Kidney tubule cell (primary cell): ENCODE results near the gene CRYZ.
"Not testable (repeated sequence)": the region's sequence is repeated elsewhere in the genome, so short reads cannot be mapped to it uniquely, and the experiment has no call there.

Experiments used
- DNase-seq: peaks from one replicate; pipeline ENCODE4 v3.0.0-alpha.2; 2018; ENCODE audit warnings: low spot score

The CRYZ gene, protein sequence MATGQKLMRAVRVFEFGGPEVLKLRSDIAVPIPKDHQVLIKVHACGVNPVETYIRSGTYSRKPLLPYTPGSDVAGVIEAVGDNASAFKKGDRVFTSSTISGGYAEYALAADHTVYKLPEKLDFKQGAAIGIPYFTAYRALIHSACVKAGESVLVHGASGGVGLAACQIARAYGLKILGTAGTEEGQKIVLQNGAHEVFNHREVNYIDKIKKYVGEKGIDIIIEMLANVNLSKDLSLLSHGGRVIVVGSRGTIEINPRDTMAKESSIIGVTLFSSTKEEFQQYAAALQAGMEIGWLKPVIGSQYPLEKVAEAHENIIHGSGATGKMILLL

DNA sequence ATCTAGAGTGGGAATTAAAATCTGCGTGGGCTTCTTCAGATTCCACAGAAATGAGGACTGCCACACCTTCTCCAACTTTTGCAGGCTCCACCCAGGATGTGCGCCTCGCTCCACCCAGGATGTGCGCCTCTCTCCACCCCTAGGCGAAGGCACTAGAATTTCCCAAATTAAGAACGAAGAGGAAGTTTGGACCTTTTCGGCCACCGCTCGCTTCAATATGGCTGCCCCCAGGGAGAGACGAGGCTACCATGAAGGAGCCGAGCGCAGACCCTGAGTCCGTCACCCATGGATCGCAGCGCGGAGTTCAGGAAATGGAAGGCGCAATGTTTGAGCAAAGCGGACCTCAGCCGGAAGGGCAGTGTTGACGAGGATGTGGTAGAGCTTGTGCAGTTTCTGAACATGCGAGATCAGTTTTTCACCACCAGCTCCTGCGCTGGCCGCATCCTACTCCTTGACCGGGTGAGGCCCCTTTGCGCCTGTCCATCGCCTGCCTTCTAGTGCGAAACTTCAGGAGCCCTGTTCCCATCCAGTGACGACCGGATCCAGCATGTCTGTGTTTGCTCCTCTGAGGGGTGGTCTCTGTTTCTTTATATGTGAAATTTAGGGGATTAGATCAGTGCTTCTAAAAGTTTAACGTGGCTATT, at the start of gene CRYZ, which contains the start of gene TYW3:
Gene CRYZ (minus strand): TSS at position 91 of the 644 bp plus-strand sequence. CDS start 8,229 bp downstream, outside the sequence.
Gene TYW3 (plus strand): TSS at position 193 of the 644 bp plus-strand sequence. CDS start 93 bp downstream, at position 286.
- DNase-seq, result peak; percentile 96

DNA sequence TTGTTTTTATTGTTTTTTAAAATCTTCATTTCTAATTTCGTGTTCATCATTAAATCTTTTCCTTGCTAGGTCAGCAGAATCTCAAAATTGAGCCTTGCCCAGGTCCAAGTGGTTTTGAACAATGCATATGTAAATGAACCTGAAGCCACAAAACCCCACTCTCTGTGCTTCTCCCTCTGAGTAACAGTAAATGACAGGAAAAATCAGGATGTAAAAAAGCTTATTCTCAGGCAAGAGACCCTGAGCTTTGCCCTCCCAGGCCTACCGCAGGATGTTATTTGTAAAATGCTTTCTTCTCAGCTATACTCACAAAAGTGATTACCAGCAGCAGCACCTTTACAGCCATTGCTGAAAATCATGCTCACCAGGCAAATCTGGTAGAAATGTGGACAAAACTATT, 47.7 kb upstream of the CRYZ start:
- DNase-seq, result no peak

DNA sequence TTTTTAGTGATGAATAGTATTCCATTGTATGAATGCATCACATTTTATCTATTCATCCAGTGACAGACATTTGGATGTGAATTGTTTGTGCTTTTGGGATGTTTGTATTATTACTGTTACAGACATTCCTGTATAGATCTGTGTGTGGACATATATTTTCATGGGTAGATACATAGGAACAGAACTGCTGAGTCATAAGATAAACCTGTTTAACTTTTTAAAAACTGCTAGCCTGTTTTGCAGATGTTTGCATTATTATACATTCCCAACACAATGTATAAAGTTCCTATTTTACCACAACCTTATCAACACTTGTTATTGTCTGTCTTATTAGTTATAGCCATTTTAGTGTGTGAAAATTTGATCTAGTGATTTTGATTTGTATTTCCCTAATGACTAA, 46.9 kb upstream of the CRYZ start:
- DNase-seq, result no peak

DNA sequence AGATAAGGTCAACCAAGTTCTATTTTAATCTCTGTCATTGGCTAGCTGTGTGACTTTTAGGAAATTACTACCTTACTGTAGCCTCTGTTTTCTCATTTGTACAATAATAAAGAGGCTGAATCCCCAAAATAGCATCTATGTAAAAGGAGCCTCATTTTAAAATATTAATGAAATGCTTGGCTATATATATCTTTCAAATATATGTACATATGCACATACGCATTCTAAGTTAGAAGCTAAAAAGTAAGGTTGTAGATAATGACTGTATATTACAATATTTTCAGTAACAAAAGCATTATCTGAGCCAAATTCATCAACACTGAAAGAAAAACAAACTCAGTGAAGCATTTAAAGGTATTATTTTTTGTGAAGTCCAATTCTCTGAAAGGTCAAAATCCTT, 44.7 kb upstream of the CRYZ start:
- no peak for DNase-seq

DNA sequence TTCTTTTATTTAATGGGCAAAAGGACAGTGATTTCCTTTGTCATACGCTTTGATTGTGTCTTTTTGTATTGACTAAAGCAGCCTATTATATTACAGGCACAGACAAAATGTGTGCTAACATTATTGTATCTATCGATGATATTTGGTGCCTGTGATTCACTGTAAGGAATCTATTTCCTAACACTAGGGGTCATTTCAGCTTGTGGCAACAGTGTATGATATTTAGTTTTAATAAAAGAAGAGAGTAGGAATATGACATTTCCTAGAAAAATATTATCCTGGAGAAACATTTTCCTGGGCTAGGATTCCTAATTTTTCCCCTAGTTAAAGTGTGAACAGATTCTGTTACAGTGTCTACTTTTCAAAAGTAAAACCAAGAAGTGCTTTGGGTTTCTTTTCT, 42.9 kb upstream of the CRYZ start:
- DNase-seq, result no peak

DNA sequence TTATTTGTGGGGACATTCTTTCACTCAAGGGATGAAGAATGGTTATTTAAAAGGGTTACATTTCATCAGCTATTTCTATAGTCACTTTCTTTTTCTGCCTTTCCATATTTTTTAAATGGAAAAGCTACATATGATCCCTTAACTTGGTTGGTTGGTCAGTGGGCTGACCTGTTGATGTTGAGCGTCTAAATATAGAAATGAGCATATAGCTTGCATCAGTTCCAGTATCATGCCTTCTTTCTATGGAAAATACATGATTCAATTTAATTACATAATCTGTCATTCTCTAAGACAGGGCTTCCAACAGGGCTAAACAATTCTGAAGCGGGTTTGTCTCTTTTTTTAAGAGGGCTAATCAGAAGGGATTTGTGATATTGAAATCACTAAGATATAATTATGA, 40.7 kb upstream of the CRYZ start:
- DNase-seq, result no peak

DNA sequence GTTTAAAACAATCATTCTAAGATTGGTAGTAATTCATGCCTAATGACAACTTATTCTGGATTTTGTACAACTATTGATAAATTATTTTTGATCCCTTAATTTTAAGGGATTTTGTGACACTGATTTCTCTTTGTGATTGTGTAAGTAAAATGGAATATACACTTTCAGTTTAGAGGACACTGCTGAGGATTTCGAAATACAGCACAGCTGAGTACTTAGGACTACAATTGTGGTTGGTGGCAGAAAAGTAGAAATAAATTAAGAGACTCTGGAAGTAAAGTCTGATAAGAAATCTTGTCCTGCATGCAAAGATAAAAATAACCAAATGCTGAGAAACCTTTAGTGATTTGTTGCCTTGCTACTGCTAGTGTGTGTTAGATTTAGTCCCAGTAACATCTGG, 40.1 kb upstream of the CRYZ start:
- DNase-seq, result no peak

DNA sequence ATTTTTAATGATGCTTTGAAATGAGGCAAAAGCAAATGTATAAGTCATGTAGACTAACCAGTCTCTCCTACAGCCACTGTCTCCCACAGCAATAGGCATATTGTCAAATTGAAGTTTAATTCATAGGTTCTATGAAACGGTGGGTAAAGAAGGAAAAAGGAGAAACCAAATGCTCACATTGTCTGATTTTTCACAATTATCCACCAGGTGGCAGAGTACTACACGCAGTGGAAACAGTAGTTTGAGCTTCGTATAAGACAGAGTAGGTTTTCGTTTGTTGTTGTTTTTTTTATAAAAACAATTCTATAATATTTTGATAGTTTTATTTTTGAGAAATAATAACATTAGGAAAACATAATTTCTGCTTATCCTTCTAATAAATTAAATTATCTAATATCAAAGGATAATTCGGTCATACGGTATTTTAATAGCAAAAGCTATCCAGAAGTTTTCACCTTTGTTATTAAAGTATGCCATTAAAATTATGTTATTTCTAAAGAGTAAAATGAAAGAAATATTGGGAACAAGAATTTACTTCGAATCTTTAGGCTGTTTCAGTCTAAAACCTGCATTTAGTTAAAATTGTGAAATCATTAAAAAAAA, 39.2 kb upstream of the CRYZ start:
- peak; percentile 50 for DNase-seq

DNA sequence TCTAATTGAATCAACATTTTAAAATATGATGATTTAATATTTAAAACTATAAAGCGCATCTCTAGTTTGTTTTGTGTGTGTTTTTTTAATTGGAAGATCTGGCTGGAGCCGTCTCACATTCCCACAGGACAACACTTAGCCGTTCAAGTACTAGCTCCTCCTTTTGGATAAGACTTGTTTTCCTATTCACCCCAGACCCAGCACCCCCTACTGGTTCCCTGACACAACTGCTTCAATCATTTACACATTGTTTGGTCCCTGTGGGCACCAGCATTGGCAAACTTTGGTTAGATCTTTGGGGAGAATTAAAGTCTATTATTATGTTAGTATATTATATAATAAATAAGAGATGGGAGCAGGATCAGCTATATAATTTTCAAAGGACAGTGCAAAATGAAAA, 34.6 kb upstream of the CRYZ start:
- peak; percentile 22 for DNase-seq

DNA sequence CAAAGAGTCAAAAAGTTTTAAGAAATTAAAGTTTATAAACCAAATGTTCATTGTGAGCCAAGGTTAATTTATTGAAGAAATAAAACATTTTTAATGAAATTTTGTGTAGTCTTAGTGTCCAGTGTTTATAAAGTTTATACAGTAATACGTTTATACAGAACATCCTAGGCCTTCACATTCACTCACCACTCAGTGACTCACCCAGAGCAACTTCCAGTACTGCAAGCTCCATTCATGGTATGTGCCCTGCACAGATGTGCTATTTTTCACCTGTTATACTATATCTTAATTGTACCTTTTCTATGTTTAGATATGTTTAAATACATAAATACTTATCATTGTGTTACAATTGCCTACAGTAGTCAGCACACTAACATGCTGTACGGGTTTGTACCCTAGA, 33.7 kb upstream of the CRYZ start:
- no peak for DNase-seq

DNA sequence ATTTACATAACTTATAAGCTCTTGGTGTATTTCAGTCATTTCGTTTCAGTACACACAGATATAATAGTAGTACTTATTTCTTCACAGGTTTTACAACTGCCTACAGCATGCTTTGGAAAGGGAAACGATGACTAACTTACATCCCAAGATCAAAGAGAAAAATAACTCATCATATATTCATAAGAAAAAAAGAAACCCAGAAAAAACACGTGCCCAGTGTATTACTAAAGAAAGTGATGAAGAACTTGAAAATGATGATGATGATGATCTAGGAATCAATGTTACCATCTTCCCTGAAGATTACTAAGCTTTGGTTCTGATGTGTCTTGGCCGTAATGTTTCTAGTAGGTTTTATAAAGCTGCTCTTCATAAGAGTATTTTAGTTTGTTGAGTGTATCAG, 31.0 kb upstream of the CRYZ start:
- no peak for DNase-seq

DNA sequence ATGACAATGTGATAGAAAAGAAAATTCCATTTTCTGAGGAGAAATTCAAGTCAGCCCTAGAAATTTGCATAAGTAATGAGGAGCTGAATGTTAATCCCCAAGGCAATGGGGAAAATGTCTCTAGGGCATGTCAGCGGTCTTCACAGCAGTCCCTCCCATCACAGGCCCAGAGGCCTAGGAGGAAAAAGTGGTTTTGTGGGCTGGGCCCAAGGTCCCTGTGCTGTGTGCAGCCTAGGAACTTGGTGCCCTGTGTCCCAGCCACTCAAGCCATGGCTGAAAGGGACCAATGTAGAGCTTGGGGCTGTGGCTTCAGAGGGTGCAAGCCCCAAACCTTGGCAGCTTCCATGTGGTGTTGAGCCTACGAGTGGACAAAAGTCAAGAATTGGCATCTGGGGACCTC, 23.8 kb upstream of the CRYZ start:
- not testable (repeated sequence) for DNase-seq

DNA sequence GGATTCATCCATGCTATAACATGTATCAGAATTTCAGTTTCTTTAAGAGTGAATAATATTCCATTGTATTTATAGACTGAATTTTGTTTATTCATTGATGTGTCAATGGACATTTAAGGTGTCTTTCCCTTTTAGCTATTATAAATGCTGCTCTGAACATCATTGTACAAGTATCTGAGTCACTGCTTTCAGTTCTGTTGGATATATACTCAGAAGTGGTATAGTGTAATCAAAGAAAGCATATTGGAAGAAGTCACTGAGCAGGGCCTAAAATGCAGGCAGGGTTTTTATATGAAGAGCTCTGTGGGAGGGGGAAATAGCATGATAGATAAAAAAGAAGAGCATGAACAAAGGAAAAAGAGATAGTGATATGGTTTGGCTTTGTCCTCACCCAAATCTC, 22.6 kb upstream of the CRYZ start:
- no peak for DNase-seq

DNA sequence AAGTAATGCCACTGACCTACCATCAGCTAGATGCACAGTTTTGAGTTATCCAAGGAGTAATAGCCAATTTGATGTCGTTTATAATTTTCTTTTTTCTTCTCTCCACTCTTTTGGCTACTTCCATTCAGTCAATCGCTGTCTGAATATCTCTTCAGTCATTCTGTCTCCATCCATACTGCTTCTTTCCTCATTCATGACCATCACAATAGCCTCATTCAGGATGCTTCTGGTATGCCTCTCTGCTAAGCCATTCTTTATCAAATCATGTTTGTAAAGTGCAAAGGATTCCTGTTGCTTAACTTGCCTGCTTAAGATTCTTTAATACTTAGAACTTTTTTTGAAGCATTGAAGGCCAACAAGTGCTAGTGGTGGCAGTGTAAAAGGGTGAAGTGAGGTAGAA, 20.3 kb upstream of the CRYZ start:
- DNase-seq, result no peak

DNA sequence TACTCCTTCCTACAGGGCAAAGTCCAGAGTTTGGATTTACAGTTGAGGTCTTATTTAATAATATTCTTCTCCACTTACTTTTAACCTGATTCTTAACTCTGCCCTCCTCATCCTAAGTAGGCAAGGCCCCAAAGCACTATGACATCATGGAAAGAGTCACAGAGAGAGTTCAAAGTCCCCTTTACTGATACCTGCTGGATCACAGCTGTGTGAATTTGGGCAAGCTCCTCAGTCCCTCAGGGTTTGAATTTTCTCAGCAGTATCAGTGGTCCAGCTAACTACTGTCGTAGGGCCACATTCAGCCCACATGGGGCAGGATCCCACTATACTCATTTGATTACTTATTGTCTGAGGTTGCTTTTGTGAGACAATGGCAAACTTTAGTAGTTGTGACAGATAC, 16.1 kb upstream of the CRYZ start:
- no peak for DNase-seq

DNA sequence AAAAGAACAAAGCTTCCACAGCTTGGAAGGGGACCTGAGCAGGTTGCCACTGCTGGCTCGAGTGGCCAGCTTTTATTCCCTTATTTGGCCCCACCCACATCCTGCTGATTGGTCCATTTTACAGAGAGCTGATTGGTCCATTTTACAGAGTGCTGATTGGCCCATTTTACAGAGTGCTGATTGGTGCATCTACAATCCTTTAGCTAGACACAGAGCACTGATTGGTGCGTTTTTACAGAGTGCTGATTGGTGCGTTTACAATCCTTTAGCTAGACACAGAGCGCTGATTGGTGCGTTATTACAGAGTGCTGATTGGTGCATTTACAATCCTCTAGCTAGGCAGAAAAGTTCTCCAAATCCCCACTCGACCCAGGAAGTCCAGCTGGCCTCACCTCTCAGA, 12.4 kb upstream of the CRYZ start:
- not testable (repeated sequence) for DNase-seq

DNA sequence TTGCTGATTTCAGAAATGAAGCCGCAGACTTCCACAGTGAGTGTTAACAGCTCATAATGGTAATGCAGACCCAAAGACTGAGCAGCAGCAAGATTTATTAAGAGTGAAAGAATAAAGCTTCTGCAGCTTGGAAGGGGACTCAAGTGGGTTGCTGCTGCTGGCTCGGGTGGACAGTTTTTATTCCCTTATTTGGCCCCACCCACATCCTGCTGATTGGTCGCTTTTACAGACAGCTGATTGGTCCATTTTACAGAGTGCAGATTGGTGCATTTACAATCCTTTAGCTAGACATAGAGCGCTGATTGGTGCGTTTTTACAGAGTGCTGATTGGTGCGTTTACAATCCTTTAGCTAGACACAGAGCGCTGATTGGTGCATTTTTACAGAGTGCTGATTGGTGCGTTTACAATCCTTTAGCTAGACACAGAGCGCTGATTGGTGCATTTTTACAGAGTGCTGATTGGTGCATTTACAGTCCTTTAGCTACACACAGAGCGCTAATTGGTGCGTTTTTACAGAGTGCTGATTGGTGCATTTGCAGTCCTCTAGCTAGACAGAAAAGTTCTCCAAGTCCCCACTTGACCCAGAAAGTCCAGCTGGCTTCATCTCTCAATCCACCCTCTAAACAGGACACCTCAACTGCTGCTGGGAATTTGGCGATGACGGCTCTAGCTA, 7.6 kb upstream of the CRYZ start:
- DNase-seq, result not testable (repeated sequence)

DNA sequence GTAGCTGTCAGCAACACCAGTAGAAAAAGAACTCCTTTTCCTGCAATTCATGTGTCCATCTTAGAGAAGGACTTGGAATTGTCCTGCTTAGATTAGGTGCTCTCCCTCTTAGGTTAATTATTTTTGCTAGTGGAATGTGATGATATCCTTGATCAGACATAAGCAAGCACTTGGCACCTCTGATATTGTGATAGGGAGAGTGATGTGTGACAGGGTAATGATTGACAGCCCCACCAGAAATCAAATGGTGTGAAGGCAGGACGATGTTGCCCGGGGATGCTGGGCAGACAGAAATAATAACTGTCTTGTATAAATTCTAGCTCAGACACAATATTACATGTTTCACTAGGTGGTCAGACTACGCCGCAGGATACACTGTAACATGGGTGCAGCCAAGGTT, 4.5 kb upstream of the CRYZ start:
- DNase-seq, result peak; percentile 34

DNA sequence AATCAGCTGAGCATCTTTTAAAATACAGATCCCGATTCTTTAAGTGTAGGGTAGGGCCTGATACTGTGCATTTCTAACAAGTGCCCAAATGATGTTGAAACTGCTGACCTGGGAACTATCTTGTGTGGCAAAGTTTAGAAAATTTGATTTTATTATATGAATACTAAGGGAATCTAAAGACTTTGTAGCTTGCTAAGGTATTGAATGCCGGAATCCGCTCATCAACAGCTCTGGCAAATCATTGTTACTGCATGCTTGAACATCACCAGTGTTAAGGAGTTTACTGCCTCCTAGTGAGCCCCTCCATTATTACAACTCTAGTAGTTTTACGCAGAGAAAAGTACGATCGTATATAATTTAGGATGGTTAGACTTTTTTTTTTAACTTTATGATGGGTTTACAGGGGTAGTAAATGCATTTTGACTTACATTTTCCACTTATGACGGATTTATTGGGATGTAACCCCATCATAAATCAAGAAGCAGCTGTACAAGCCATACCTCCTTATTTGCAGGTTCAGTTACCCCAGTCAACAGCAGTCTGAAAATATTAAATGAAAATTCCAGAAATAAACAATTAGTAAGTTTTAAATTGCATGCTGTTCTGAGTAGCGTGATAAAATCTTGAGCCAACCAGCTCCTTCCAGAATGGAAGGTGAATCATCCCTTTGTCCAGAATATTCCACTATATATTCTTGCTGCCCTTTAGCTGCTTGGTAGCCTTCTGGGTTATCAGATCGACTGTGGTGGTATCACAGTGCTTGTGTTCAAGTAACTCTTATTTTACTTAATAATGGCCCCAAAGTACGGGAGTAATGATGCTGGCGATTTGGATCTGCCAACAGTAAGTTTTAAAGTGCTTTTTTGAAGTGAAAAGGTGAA, 994 bp upstream of the CRYZ start:
- peak; percentile 82 for DNase-seq

DNA sequence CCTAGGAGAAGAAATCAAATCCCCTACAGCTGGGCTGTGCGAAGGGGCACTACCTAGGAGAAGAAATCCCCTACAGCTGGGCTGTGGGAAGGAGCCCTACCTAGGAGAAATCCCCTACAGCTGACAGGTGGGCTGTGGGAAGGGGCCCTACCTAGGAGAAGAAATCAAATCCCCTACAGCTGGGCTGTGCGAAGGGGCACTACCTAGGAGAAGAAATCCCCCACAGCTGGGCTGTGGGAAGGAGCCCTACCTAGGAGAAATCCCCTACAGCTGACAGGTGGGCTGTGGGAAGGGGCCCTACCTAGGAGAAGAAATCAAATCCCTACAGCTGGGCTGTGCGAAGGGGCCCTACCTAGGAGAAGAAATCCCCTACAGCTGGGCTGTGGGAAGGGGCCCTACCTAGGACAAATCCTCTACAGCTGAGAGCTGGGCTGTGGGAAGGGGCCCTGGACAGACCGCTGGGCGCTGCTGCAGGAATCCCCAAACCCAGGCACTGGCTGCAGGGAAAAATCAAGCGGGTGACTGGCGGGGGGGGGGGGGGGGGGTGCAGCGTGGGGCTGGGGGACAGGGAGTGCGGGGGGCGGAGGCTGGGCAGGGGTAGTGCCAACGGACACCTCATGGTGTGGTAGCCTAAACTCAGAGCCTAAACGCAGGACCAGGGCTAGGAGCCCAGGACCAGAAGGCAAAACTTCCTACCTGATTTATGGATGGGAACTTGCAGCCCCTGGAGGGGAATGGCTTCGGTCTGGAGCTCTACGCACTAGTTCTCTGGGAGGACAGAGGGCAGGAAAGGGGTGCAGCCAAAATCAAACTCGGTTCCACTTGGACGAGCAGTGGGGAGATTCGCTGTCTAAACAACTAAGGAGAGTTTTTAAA, 541 bp downstream of the CRYZ start:
- not testable (repeated sequence) for DNase-seq
